ENCODE measurements around the gene FKBP5. TPM values are rescaled to one million over a fixed set of nuclear protein-coding genes. Genes with fewer than 3 reads are reported as not detected.

Gene FKBP5
- total RNA-seq, 1 experiment from 2014 or later, result 33.9 TPM

DNA sequence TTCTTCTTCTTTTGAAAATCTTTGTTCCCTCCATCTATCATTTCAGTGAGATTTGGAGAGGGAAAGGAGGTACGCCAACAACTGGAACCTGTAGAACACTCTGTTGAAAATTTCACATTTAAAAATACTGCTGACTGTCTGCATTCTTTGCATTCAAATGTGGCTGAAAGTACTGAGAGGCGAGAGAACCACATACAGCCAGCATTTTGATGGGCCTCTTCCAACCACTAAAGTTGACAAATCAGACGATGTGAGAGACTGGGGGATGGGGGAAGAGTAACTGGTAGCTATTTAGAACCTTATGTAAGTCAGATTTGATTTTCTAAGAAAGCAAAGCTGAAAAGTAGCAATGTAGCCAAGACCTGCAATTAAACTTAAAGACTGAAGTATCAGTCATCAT, 77.5 kb downstream of the FKBP5 start:
- no peak overlapping the region for H4K8ac ChIP-seq (replicated peaks; ENCODE audit: insufficient read length, low read depth, low read length)
- H2BK120ac ChIP-seq (ENCODE audit: low read depth, low read length, poor library complexity, severe bottlenecking), result no peak overlapping the region
- no peak overlapping the region for H3K4ac ChIP-seq (ENCODE audit: low read depth, low read length)
- no peaks in the 10 kb centered on the region for H4K20me1 ChIP-seq (ENCODE audit: control insufficient read depth, insufficient read depth, insufficient read length)
- H3K79me1 ChIP-seq (ENCODE audit: insufficient read depth, low read depth, low read length, poor library complexity, severe bottlenecking), result no peaks in the 10 kb centered on the region
- H3K56ac ChIP-seq (ENCODE audit: insufficient read length, low read depth, low read length), result no peak overlapping the region
- H2BK15ac ChIP-seq (ENCODE audit: low read depth, low read length), result no peak overlapping the region
- H3K9me3 ChIP-seq (ENCODE audit: control insufficient read depth, low read depth, low read length), result no peaks in the 10 kb centered on the region
- H3K4me1 Mint-ChIP-seq, result peaks cover 3 to 5% of the 10 kb centered on the region in 2 experiments; a peak in 3 of 4 replicates
- TF ChIP-seq, protein P1, sequence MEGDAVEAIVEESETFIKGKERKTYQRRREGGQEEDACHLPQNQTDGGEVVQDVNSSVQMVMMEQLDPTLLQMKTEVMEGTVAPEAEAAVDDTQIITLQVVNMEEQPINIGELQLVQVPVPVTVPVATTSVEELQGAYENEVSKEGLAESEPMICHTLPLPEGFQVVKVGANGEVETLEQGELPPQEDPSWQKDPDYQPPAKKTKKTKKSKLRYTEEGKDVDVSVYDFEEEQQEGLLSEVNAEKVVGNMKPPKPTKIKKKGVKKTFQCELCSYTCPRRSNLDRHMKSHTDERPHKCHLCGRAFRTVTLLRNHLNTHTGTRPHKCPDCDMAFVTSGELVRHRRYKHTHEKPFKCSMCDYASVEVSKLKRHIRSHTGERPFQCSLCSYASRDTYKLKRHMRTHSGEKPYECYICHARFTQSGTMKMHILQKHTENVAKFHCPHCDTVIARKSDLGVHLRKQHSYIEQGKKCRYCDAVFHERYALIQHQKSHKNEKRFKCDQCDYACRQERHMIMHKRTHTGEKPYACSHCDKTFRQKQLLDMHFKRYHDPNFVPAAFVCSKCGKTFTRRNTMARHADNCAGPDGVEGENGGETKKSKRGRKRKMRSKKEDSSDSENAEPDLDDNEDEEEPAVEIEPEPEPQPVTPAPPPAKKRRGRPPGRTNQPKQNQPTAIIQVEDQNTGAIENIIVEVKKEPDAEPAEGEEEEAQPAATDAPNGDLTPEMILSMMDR (conservative IDR thresholded peaks at IDR 0.05), result no peak
- H3K9ac ChIP-seq (ENCODE audit: extremely low read depth, insufficient read length, low read length), result no peak overlapping the region
- H3K14ac ChIP-seq (ENCODE audit: insufficient read depth, low read length), result no peak overlapping the region
- H3K36me3 Mint-ChIP-seq (ENCODE audit: insufficient read depth in 1 of 3, low read depth in 3 of 3), result peaks cover 17 to 36% (median 36%) of the 10 kb centered on the region in 3 experiments; a peak in 5 of 7 replicates
- H3K4me3 Mint-ChIP-seq, result no peak overlapping the region
- H3K9me3 Mint-ChIP-seq, result no peaks in the 10 kb centered on the region
- no peaks in the 10 kb centered on the region for H3K79me2 ChIP-seq (ENCODE audit: insufficient read depth, low read length)
- H4K5ac ChIP-seq (ENCODE audit: insufficient read length, low read depth, low read length), result no peak overlapping the region
- no peak overlapping the region for H2BK20ac ChIP-seq (ENCODE audit: low read depth, low read length, poor library complexity, severe bottlenecking)
- H3T11ph ChIP-seq (ENCODE audit: low read length), result no peak overlapping the region
- no peak overlapping the region; a peak in 1 of 7 replicates for H3K27ac Mint-ChIP-seq
- no peak overlapping the region for H2AK5ac ChIP-seq (ENCODE audit: insufficient read length, low read length)
- no peak overlapping the region for H3K27ac ChIP-seq (ENCODE audit: insufficient read length, low read depth, low read length)
- H4K91ac ChIP-seq (ENCODE audit: insufficient read length, low read depth, low read length), result no peak overlapping the region
- H2BK12ac ChIP-seq (ENCODE audit: insufficient read length, low read depth, low read length), result no peak overlapping the region
- no peak overlapping the region for H3K18ac ChIP-seq (ENCODE audit: insufficient read length, low read depth, low read length)
- no peaks in the 10 kb centered on the region for H3K4me1 ChIP-seq (ENCODE audit: insufficient read depth, low read length)
- H2BK5ac ChIP-seq (ENCODE audit: insufficient read length, low read length), result no peak overlapping the region
- no peaks in the 10 kb centered on the region for H3K23me2 ChIP-seq (ENCODE audit: insufficient read length, low read depth, low read length, poor library complexity, severe bottlenecking)
- no CpG with 5 or more reads among the region's 3 CpGs for WGBS (ENCODE audit: extremely low coverage, insufficient read length, low lambda C conversion rate)
- no peak overlapping the region for H3K4me2 ChIP-seq (ENCODE audit: insufficient read depth, insufficient read length, low read length)
- no peak overlapping the region for H3K23ac ChIP-seq (ENCODE audit: insufficient read length, low read depth, low read length)
- no peak overlapping the region for H2AFZ ChIP-seq (ENCODE audit: low read length)
- no peak for DNase-seq
- H3K27me3 Mint-ChIP-seq (ENCODE audit: low read depth), result no peaks in the 10 kb centered on the region
- H3K27me3 ChIP-seq (ENCODE audit: insufficient read depth, low read length), result no peaks in the 10 kb centered on the region
